ENCODE measurements around the gene HSPA1L. TPM values are rescaled to one million over a fixed set of nuclear protein-coding genes. Genes with fewer than 3 reads are reported as not detected.

HSPA1L gene
- total and polyA plus RNA-seq, 2 donors (not counting 1 experiment from before 2014, with no cell fraction given): 0.81 to 2.0 TPM

- no peaks in the 10 kb centered on the region for H4K20me1 ChIP-seq (ENCODE audit: control insufficient read depth, insufficient read depth, low read length, poor library complexity, severe bottlenecking)
- ATAC-seq (ENCODE audit: low read depth): no peak
- H3K4me2 ChIP-seq (replicated peaks; ENCODE audit: low read depth, low read length, poor library complexity, severe bottlenecking): no peak overlapping the region
- no peak for DNase-seq
- TF ChIP-seq EZH2 (IDR thresholded peaks at IDR 0.05; ENCODE audit: borderline replicate concordance, insufficient read depth, low read depth, low read length, poor library complexity, severe bottlenecking): no peak
- no peak for TF ChIP-seq CTCF (IDR thresholded peaks at IDR 0.05)
- H3K4me1 Mint-ChIP-seq: peaks cover 24% of the 10 kb centered on the region
- H3K4me3 ChIP-seq (ENCODE audit: control extremely low read depth in 1 of 5, extremely low read depth in 1 of 5, insufficient read depth in 1 of 5, low read depth in 2 of 5, low read length in 4 of 5): no peak overlapping the region
- no peaks in the 10 kb centered on the region for H3K9me3 ChIP-seq (ENCODE audit: control extremely low read depth in 1 of 3, control insufficient read depth in 2 of 3, insufficient read depth in 1 of 3, low read length in 2 of 3)
- H3K27ac Mint-ChIP-seq: no peak overlapping the region
- H2AFZ ChIP-seq (ENCODE audit: insufficient read depth, low read depth, low read length, poor library complexity, severe bottlenecking): no peak overlapping the region
- peaks cover 18 to 23% of the 10 kb centered on the region in 2 donors for H3K4me1 ChIP-seq (ENCODE audit: control insufficient read depth in 2 of 2, insufficient read depth in 2 of 2, low read length in 2 of 2)
- H3K27me3 Mint-ChIP-seq: no peaks in the 10 kb centered on the region
- no peaks in the 10 kb centered on the region for H3K9me3 Mint-ChIP-seq (ENCODE audit: insufficient read depth)
- intact Hi-C loops (cut with micrococcal nuclease): loop anchor here (5.0 to 10.0 kb wide), 3 partner anchors 43 to 366 kb away; partner anchors contain the start of genes HSPA1A, HSPA1L, MICB and VARS1
- H3K4me3 Mint-ChIP-seq: no peak overlapping the region
- H3K27ac ChIP-seq (ENCODE audit: low read length in 2 of 2): no peak overlapping the region
- ChIA-PET CTCF (no interaction called here), POLR2A (interaction anchor here (0.5 kb wide), 2 partner anchors 54 to 98 kb away, joined by 3 read pairs; partner anchors contain the start of genes LSM2, NELFE and SKIC2)
- peaks cover 2 to 27% of the 10 kb centered on the region in 2 experiments for H3K36me3 ChIP-seq (replicated peaks in 1 of 2; ENCODE audit: control extremely low read depth in 1 of 2, control insufficient read depth in 1 of 2, extremely low read depth in 1 of 2, insufficient read depth in 2 of 2, low read length in 1 of 2)
- H3K79me2 ChIP-seq (ENCODE audit: control insufficient read depth, insufficient read depth, low read length): peaks cover 17% of the 10 kb centered on the region
- H3K27me3 ChIP-seq (replicated peaks in 1 of 4; ENCODE audit: control extremely low read depth in 1 of 4, control insufficient read depth in 3 of 4, insufficient read depth in 4 of 4, low read length in 3 of 4): no peaks in the 10 kb centered on the region
- H3K9ac ChIP-seq (ENCODE audit: low read length): no peak overlapping the region
- WGBS (ENCODE audit: insufficient coverage): 97% methylated on average over 13 of the region's 13 CpGs
Measured at GRCh38 chr6:31860349-31860748, 45.3 kb upstream of the HSPA1L start.

GRCh38 chr6:31859923-31860322 is 44.8 kb upstream of the HSPA1L start:
- no peaks in the 10 kb centered on the region for H3K9me3 ChIP-seq (ENCODE audit: control extremely low read depth in 1 of 3, control insufficient read depth in 2 of 3, insufficient read depth in 1 of 3, low read length in 2 of 3)
- H3K27me3 ChIP-seq (replicated peaks in 1 of 4; ENCODE audit: control extremely low read depth in 1 of 4, control insufficient read depth in 3 of 4, insufficient read depth in 4 of 4, low read length in 3 of 4): no peaks in the 10 kb centered on the region
- TF ChIP-seq CTCF (IDR thresholded peaks at IDR 0.05) (no peak), EZH2 (IDR thresholded peaks at IDR 0.05; ENCODE audit: borderline replicate concordance, insufficient read depth, low read depth, low read length, poor library complexity, severe bottlenecking) (no peak)
- H3K4me3 ChIP-seq (ENCODE audit: control extremely low read depth in 1 of 5, extremely low read depth in 1 of 5, insufficient read depth in 1 of 5, low read depth in 2 of 5, low read length in 4 of 5): no peak overlapping the region
- ATAC-seq (ENCODE audit: low read depth) (no peak), DNase-seq (no peak)
- H3K79me2 ChIP-seq (ENCODE audit: control insufficient read depth, insufficient read depth, low read length): peaks cover 17% of the 10 kb centered on the region
- no peak overlapping the region for H3K9ac ChIP-seq (ENCODE audit: low read length)
- H3K27ac ChIP-seq (ENCODE audit: low read length in 2 of 2): no peak overlapping the region
- H2AFZ ChIP-seq (ENCODE audit: insufficient read depth, low read depth, low read length, poor library complexity, severe bottlenecking): no peak overlapping the region
- Mint-ChIP-seq H3K9me3 (ENCODE audit: insufficient read depth) (no peaks in the 10 kb centered on the region), H3K4me1 (peaks cover 24% of the 10 kb centered on the region), H3K4me3 (no peak overlapping the region), H3K27me3 (no peaks in the 10 kb centered on the region), H3K27ac (no peak overlapping the region)
- peaks cover 2 to 27% of the 10 kb centered on the region in 2 experiments for H3K36me3 ChIP-seq (replicated peaks in 1 of 2; ENCODE audit: control extremely low read depth in 1 of 2, control insufficient read depth in 1 of 2, extremely low read depth in 1 of 2, insufficient read depth in 2 of 2, low read length in 1 of 2)
- H3K4me1 ChIP-seq (ENCODE audit: control insufficient read depth in 2 of 2, insufficient read depth in 2 of 2, low read length in 2 of 2): peaks cover 18 to 23% of the 10 kb centered on the region in 2 donors
- POLR2A ChIA-PET: interaction anchor here (0.5 to 0.8 kb wide), 2 partner anchors 53 to 237 kb away, joined by 3 read pairs; partner anchors contain the start of gene LSM2
- H3K4me2 ChIP-seq (replicated peaks; ENCODE audit: low read depth, low read length, poor library complexity, severe bottlenecking): no peak overlapping the region
- intact Hi-C loops (cut with micrococcal nuclease): loop anchor here (5.0 to 10.0 kb wide), 3 partner anchors 43 to 365 kb away; partner anchors contain the start of genes HSPA1A, HSPA1L, MICB and VARS1
- CTCF ChIA-PET: interaction anchor here (0.6 kb wide), 1 partner anchor 253 kb away, joined by 3 read pairs; no protein-coding TSS in a partner anchor
- WGBS (ENCODE audit: insufficient coverage): 99% methylated on average over 10 of the region's 11 CpGs
- no peaks in the 10 kb centered on the region for H4K20me1 ChIP-seq (ENCODE audit: control insufficient read depth, insufficient read depth, low read length, poor library complexity, severe bottlenecking)
